ENCODE data around the gene SFXN3. TPM values are rescaled to one million over a fixed set of nuclear protein-coding genes. Genes with fewer than 3 reads are reported as not detected.
A peak's percentile ranks its signal among the peaks of the same experiment; 100 is the strongest.

The SFXN3 gene
- total RNA-seq, 2 donors from 2014 or later = 8.8 to 18.1 TPM

- Histone ChIP-seq H3K9me3 (no peaks in the 10 kb centered on the region), H3K27me3 (no peaks in the 10 kb centered on the region), H3K4me3 (no peak overlapping the region), H3K9ac (ENCODE audit: low read depth in 2 of 2, low read length in 2 of 2) (no peak overlapping the region), H3K4me1 (no peaks in the 10 kb centered on the region), H3K36me3 (peaks cover 6% of the 10 kb centered on the region), H3K27ac (no peak overlapping the region)
- intact Hi-C loops (cut with DNase I) = no loop called here
- peak; percentile 74 for TF ChIP-seq CTCF (IDR thresholded peaks at IDR 0.05)
- DNase-seq = peak; percentile 90
These were observed 10.3 kb downstream of the SFXN3 start for GRCh38 chr10:101041252-101041761.

- no peaks in the 10 kb centered on the region for H3K4me1 ChIP-seq
- no peaks in the 10 kb centered on the region for H3K9me3 ChIP-seq
- intact Hi-C loops (cut with DNase I) = no loop called here
- H3K27me3 ChIP-seq = no peaks in the 10 kb centered on the region
- peak overlapping the region; percentile 93 for H3K27ac ChIP-seq
- H3K4me3 ChIP-seq = no peak overlapping the region
- H3K9ac ChIP-seq (ENCODE audit: low read depth in 2 of 2, low read length in 2 of 2) = peak overlapping the region; percentile 57 to 94
- no peak for DNase-seq
- no peak for TF ChIP-seq CTCF (IDR thresholded peaks at IDR 0.05)
- H3K36me3 ChIP-seq = peaks cover 6% of the 10 kb centered on the region
These were observed 11.1 kb downstream of the SFXN3 start for GRCh38 chr10:101042118-101042517.

- Histone ChIP-seq H3K4me1 (no peaks in the 10 kb centered on the region), H3K9me3 (no peaks in the 10 kb centered on the region), H3K27me3 (peaks cover 2% of the 10 kb centered on the region), H3K4me3 (peak overlapping the region; percentile 36), H3K27ac (peak overlapping the region; percentile 93), H3K9ac (ENCODE audit: low read depth in 2 of 2, low read length in 2 of 2) (peak overlapping the region; percentile 57 to 94), H3K36me3 (peaks cover 6% of the 10 kb centered on the region)
- intact Hi-C loops (cut with DNase I) = no loop called here
- no peak for TF ChIP-seq CTCF (IDR thresholded peaks at IDR 0.05)
- peak; percentile 99 for DNase-seq
These were observed 11.8 kb downstream of the SFXN3 start for GRCh38 chr10:101042667-101043362.

- peak overlapping the region; percentile 45 to 94 for H3K9ac ChIP-seq (ENCODE audit: low read depth in 2 of 2, low read length in 2 of 2)
- peak overlapping the region; percentile 93 for H3K27ac ChIP-seq
- no peak for TF ChIP-seq CTCF (IDR thresholded peaks at IDR 0.05)
- DNase-seq = no peak
- H3K4me1 ChIP-seq = no peaks in the 10 kb centered on the region
- no peaks in the 10 kb centered on the region for H3K9me3 ChIP-seq
- intact Hi-C loops (cut with DNase I) = no loop called here
- H3K27me3 ChIP-seq = peaks cover 8% of the 10 kb centered on the region
- H3K4me3 ChIP-seq = peak overlapping the region; percentile 36
- H3K36me3 ChIP-seq = peaks cover 6% of the 10 kb centered on the region
These were observed 12.3 kb downstream of the SFXN3 start for GRCh38 chr10:101043363-101043707.

- Histone ChIP-seq H3K9me3 (no peaks in the 10 kb centered on the region), H3K36me3 (peaks cover 5% of the 10 kb centered on the region), H3K27me3 (peaks cover 16% of the 10 kb centered on the region), H3K9ac (ENCODE audit: low read depth in 2 of 2, low read length in 2 of 2) (no peak overlapping the region), H3K4me1 (no peaks in the 10 kb centered on the region), H3K4me3 (no peak overlapping the region), H3K27ac (peak overlapping the region; percentile 93)
- no peak for DNase-seq
- intact Hi-C loops (cut with DNase I) = no loop called here
- TF ChIP-seq CTCF (IDR thresholded peaks at IDR 0.05) = no peak
These were observed 13.1 kb downstream of the SFXN3 start for GRCh38 chr10:101044117-101044516.

Measured in colonic mucosa (tissue), 4 donors.